Prostate gland (tissue), 2 donors: Measurements from ENCODE around the gene RPTOR. TPM values are rescaled to one million over a fixed set of nuclear protein-coding genes. Genes with fewer than 3 reads are reported as not detected.

Experiments
- DNase-seq: peaks from one replicate; pipeline ENCODE4 v3.0.0-alpha.2; 2019; ENCODE audit warnings: low spot score
- H3K27ac ChIP-seq, 2 donors: fragments of 200-600 bp; sonication (generic); 2 replicates each; pipeline ENCODE4 v1.5.1; 2017 to 2019
- H3K27me3 ChIP-seq: fragments of 200-600 bp; sonication (generic); replicated peaks from 2 replicates; pipeline ENCODE4 v1.5.1; 2019; ENCODE audit not compliant: insufficient read depth
- H3K36me3 ChIP-seq, 2 donors: fragments of 200-600 bp; sonication (generic); 1 replicate in 1 of 2; 2 replicates in 1 of 2; pipeline versions ENCODE4 v1.5.1 to v1.8.1; 2017 to 2019
- H3K4me1 ChIP-seq: fragments of 200-600 bp; sonication (generic); replicated peaks from 2 replicates; pipeline ENCODE4 v1.5.1; 2019
- H3K4me3 ChIP-seq, 2 donors: fragments of 200-600 bp; sonication (generic); 2 replicates each; pipeline ENCODE4 v1.5.1; 2017 to 2019
- H3K9me3 ChIP-seq: fragments of 200-600 bp; sonication (generic); 2 replicates; pipeline ENCODE4 v1.5.1; 2017
- CTCF ChIP-seq, 4 experiments: fragments of 200-600 bp in 2 of 4; fragments of 450-650 bp in 2 of 4; sonication (generic) in 2 of 4; IDR thresholded peaks; 1 replicate in 3 of 4; 2 replicates in 1 of 4; pipeline ENCODE4 v1.5.1; 2016 to 2019; ENCODE audit warnings: antibody characterized with exemption in 4 of 4, mild to moderate bottlenecking in 2 of 4, moderate library complexity in 2 of 4
- POLR2A ChIP-seq: fragments of 450-650 bp; IDR thresholded peaks from one replicate; pipeline ENCODE4 v1.6.1; 2016; ENCODE audit warnings: antibody characterized with exemption, mild to moderate bottlenecking
- POLR2AphosphoS5 ChIP-seq: sonication (generic); formaldehyde crosslinking; IDR thresholded peaks from one replicate; pipeline ENCODE4 v1.6.1; 2017; ENCODE audit warnings: antibody characterized with exemption
- WGBS: methylation state at CpG from one replicate; pipeline ENCODE4 v1.1.5; 2018; 5-methylcytosine and 5-hydroxymethylcytosine counted together
- intact Hi-C: fragments of 100-400 bp; cut with DNase I; formaldehyde crosslinking; loops from one replicate; pipeline ENCODE4 v1.14.2; 2022
- total RNA-seq, 2 donors: library from RNA; depleted of rRNA; stranded (reverse); fragments of >200 nt; gene quantifications; one replicate each; pipeline ENCODE4 v1.1.0, GENCODE V29; 2016

The RPTOR gene
- total RNA-seq, 2 donors from 2014 or later: 30.3 to 62.5 TPM

- DNase-seq: no peak
- H3K9me3 ChIP-seq: no peaks in the 10 kb centered on the region
- no peak for TF ChIP-seq POLR2A
- TF ChIP-seq POLR2AphosphoS5: no peak
- TF ChIP-seq CTCF (IDR thresholded peaks at IDR 0.05): no peak
- H3K27me3 ChIP-seq: no peaks in the 10 kb centered on the region
- H3K27ac ChIP-seq: no peak overlapping the region
- intact Hi-C loops: no loop called here
- WGBS: 94% methylated on average over 7 of the region's 7 CpGs
- no peak overlapping the region for H3K4me3 ChIP-seq
- H3K4me1 ChIP-seq: no peaks in the 10 kb centered on the region
- no peaks in the 10 kb centered on the region for H3K36me3 ChIP-seq
Observed at GRCh38 chr17:80717720-80718083, 173.1 kb downstream of the RPTOR start.

GRCh38 chr17:80718428-80718827 is 173.8 kb downstream of the RPTOR start:
- intact Hi-C loops: no loop called here
- TF ChIP-seq POLR2A (no peak), POLR2AphosphoS5 (no peak)
- 82% methylated on average over 4 of the region's 4 CpGs for WGBS

GRCh38 chr17:80719449-80719848 is 174.8 kb downstream of the RPTOR start:
- TF ChIP-seq CTCF (IDR thresholded peaks at IDR 0.05) (no peak), POLR2A (no peak), POLR2AphosphoS5 (no peak)
- 91% methylated on average over 9 of the region's 9 CpGs for WGBS
- Histone ChIP-seq H3K4me1 (no peaks in the 10 kb centered on the region), H3K4me3 (no peak overlapping the region), H3K36me3 (no peaks in the 10 kb centered on the region), H3K9me3 (no peaks in the 10 kb centered on the region), H3K27me3 (no peaks in the 10 kb centered on the region), H3K27ac (no peak overlapping the region)
- DNase-seq: no peak
- intact Hi-C loops: no loop called here

More at GRCh38 chr17:80718428-80718827, 173.8 kb downstream of the RPTOR start:
- no peak for DNase-seq
- Histone ChIP-seq H3K9me3 (no peaks in the 10 kb centered on the region), H3K4me1 (no peaks in the 10 kb centered on the region), H3K36me3 (no peaks in the 10 kb centered on the region), H3K4me3 (no peak overlapping the region), H3K27me3 (no peaks in the 10 kb centered on the region), H3K27ac (no peak overlapping the region)

GRCh38 chr17:80720610-80721577 is 176.3 kb downstream of the RPTOR start:
- H3K4me1 ChIP-seq: no peaks in the 10 kb centered on the region
- H3K36me3 ChIP-seq: no peaks in the 10 kb centered on the region
- H3K9me3 ChIP-seq: no peaks in the 10 kb centered on the region
- intact Hi-C loops: no loop called here
- WGBS: 74% methylated on average over 35 of the region's 35 CpGs
- no peak for DNase-seq
- no peak for TF ChIP-seq POLR2AphosphoS5
- TF ChIP-seq CTCF (IDR thresholded peaks at IDR 0.05): no peak
- no peak for TF ChIP-seq POLR2A
- no peak overlapping the region for H3K4me3 ChIP-seq
- no peak overlapping the region for H3K27ac ChIP-seq
- H3K27me3 ChIP-seq: no peaks in the 10 kb centered on the region

- no peaks in the 10 kb centered on the region for H3K4me1 ChIP-seq
- DNase-seq: no peak
- H3K27ac ChIP-seq: no peak overlapping the region
- 93% methylated on average over 3 of the region's 3 CpGs for WGBS
- TF ChIP-seq CTCF (IDR thresholded peaks at IDR 0.05) (no peak), POLR2AphosphoS5 (no peak), POLR2A (no peak)
- no peaks in the 10 kb centered on the region for H3K36me3 ChIP-seq
- H3K9me3 ChIP-seq: no peaks in the 10 kb centered on the region
- H3K27me3 ChIP-seq: no peaks in the 10 kb centered on the region
- intact Hi-C loops: no loop called here
- no peak overlapping the region for H3K4me3 ChIP-seq
Observed at GRCh38 chr17:80722661-80723060, 178.0 kb downstream of the RPTOR start.
